ENCODE data around the gene ZNF593. TPM values are rescaled to one million over a fixed set of nuclear protein-coding genes. Genes with fewer than 3 reads are reported as not detected.

The ZNF593 gene
- total RNA-seq, 1 experiment from 2014 or later, result 46.4 TPM

- in situ Hi-C loops (cut with HindIII; ENCODE audit: low sequenced_read_pairs), result no loop called here
- peak; percentile 89 for DNase-seq (ENCODE audit: low spot score)
Observed at GRCh38 chr1:26145041-26145959, 24.4 kb upstream of the ZNF593 start.

GRCh38 chr1:26145960-26146294, 23.8 kb upstream of the ZNF593 start:
- no peak for DNase-seq (ENCODE audit: low spot score)
- in situ Hi-C loops (cut with HindIII; ENCODE audit: low sequenced_read_pairs), result no loop called here

GRCh38 chr1:26148887-26149286, 20.8 kb upstream of the ZNF593 start:
- in situ Hi-C loops (cut with HindIII; ENCODE audit: low sequenced_read_pairs), result no loop called here
- DNase-seq (ENCODE audit: low spot score), result no peak

GRCh38 chr1:26153966-26154532, 15.7 kb upstream of the ZNF593 start:
- in situ Hi-C loops (cut with HindIII; ENCODE audit: low sequenced_read_pairs), result no loop called here
- no peak for DNase-seq (ENCODE audit: low spot score)

- in situ Hi-C loops (cut with HindIII; ENCODE audit: low sequenced_read_pairs), result no loop called here
- no peak for DNase-seq (ENCODE audit: low spot score)
Observed at GRCh38 chr1:26154750-26155149, 15.0 kb upstream of the ZNF593 start.

- in situ Hi-C loops (cut with HindIII; ENCODE audit: low sequenced_read_pairs), result no loop called here
- DNase-seq (ENCODE audit: low spot score), result no peak
Observed at GRCh38 chr1:26155370-26156284, 14.1 kb upstream of the ZNF593 start.

- in situ Hi-C loops (cut with HindIII; ENCODE audit: low sequenced_read_pairs), result no loop called here
- DNase-seq (ENCODE audit: low spot score), result no peak
Observed at GRCh38 chr1:26156285-26157038, 13.2 kb upstream of the ZNF593 start.

GRCh38 chr1:26158271-26158907, 11.3 kb upstream of the ZNF593 start:
- DNase-seq (ENCODE audit: low spot score), result no peak
- in situ Hi-C loops (cut with HindIII; ENCODE audit: low sequenced_read_pairs), result no loop called here

- in situ Hi-C loops (cut with HindIII; ENCODE audit: low sequenced_read_pairs), result no loop called here
- DNase-seq (ENCODE audit: low spot score), result no peak
Observed at GRCh38 chr1:26158908-26159742, 10.6 kb upstream of the ZNF593 start, which contains the start of gene FAM110D. TSS of gene FAM110D (plus strand) at chr1:26159079. CDS start at chr1:26161292, 2,213 bp downstream.

- no peak for DNase-seq (ENCODE audit: low spot score)
- in situ Hi-C loops (cut with HindIII; ENCODE audit: low sequenced_read_pairs), result no loop called here
Observed at GRCh38 chr1:26159743-26160039, 10.0 kb upstream of the ZNF593 start.

- in situ Hi-C loops (cut with HindIII; ENCODE audit: low sequenced_read_pairs), result no loop called here
Observed at GRCh38 chr1:26160527-26161414, 8.9 kb upstream of the ZNF593 start.

GRCh38 chr1:26161415-26162219, 8.1 kb upstream of the ZNF593 start:
- DNase-seq (ENCODE audit: low spot score), result peak; percentile 28
- in situ Hi-C loops (cut with HindIII; ENCODE audit: low sequenced_read_pairs), result no loop called here

More at GRCh38 chr1:26160527-26161414, 8.9 kb upstream of the ZNF593 start:
- DNase-seq (ENCODE audit: low spot score), result no peak

GRCh38 chr1:26162220-26162709, 7.4 kb upstream of the ZNF593 start:
- in situ Hi-C loops (cut with HindIII; ENCODE audit: low sequenced_read_pairs), result no loop called here
- DNase-seq (ENCODE audit: low spot score), result no peak

- no peak for DNase-seq (ENCODE audit: low spot score)
- in situ Hi-C loops (cut with HindIII; ENCODE audit: low sequenced_read_pairs), result no loop called here
Observed at GRCh38 chr1:26163684-26164035, 6.0 kb upstream of the ZNF593 start.

- in situ Hi-C loops (cut with HindIII; ENCODE audit: low sequenced_read_pairs), result no loop called here
Observed at GRCh38 chr1:26164036-26164860, 5.5 kb upstream of the ZNF593 start.

More at GRCh38 chr1:26164036-26164860, 5.5 kb upstream of the ZNF593 start:
- peak; percentile 25 for DNase-seq (ENCODE audit: low spot score)

Data from G401 (cell line).